Measurements from ENCODE around the gene PLEKHF1. TPM values are rescaled to one million over a fixed set of nuclear protein-coding genes. Genes with fewer than 3 reads are reported as not detected.

Gene PLEKHF1
- total RNA-seq, 1 experiment from 2014 or later: 5.5 TPM

- Histone ChIP-seq H3K36me3 (ENCODE audit: control insufficient read depth in 1 of 2, insufficient read depth in 2 of 2, low read length in 2 of 2) (no peaks in the 10 kb centered on the region), H3K4me3 (replicated peaks in 1 of 2; ENCODE audit: low read depth in 1 of 2, low read length in 2 of 2) (no peak overlapping the region), H4K20me1 (ENCODE audit: insufficient read depth) (no peaks in the 10 kb centered on the region), H3K9me2 (ENCODE audit: insufficient read depth) (no peaks in the 10 kb centered on the region), H3K9me3 (ENCODE audit: control insufficient read depth in 1 of 2, insufficient read depth in 1 of 2, low read depth in 1 of 2, low read length in 2 of 2) (no peaks in the 10 kb centered on the region), H3K9ac (ENCODE audit: low read length) (no peak overlapping the region), H3K4me1 (ENCODE audit: control insufficient read depth in 1 of 2, insufficient read depth in 2 of 2, low read length in 2 of 2) (peaks cover 0 to 4% of the 10 kb centered on the region in 2 experiments; a peak in 1 of 4 replicates), H3K4me2 (ENCODE audit: low read length) (no peak overlapping the region), H3K27me3 (ENCODE audit: insufficient read depth, low read length) (no peaks in the 10 kb centered on the region), H3K79me2 (ENCODE audit: insufficient read depth, low read length) (no peaks in the 10 kb centered on the region), H2AFZ (ENCODE audit: low read depth, low read length, poor library complexity, severe bottlenecking) (no peak overlapping the region), H3K27ac (ENCODE audit: low read depth, low read length) (no peak overlapping the region)
- intact Hi-C loops (cut with micrococcal nuclease): no loop called here
- TF ChIP-seq ATF3 (IDR thresholded peaks at IDR 0.05) (no peak), CBX3 (IDR thresholded peaks at IDR 0.05; ENCODE audit: low read depth) (no peak), ZFX (IDR thresholded peaks at IDR 0.05) (no peak), EGR1 (IDR thresholded peaks at IDR 0.05; ENCODE audit: low read depth) (no peak)
- POLR2A ChIA-PET: no interaction called here
- RAD21 ChIA-PET (ENCODE audit: low non-redundant PET in 1 of 2, low total read pairs in 2 of 2, uncharacterized antibody in 2 of 2, unreplicated experiment in 2 of 2): no interaction called here
- DNase-seq (ENCODE audit: low read depth, low spot score): no peak
- ATAC-seq: no peak
- BruUV-seq (replicated peaks): no TSS peak
- CTCF ChIA-PET: no interaction called here
Measured at GRCh38 chr19:29700498-29700897, 35.2 kb downstream of the PLEKHF1 start.

DNA sequence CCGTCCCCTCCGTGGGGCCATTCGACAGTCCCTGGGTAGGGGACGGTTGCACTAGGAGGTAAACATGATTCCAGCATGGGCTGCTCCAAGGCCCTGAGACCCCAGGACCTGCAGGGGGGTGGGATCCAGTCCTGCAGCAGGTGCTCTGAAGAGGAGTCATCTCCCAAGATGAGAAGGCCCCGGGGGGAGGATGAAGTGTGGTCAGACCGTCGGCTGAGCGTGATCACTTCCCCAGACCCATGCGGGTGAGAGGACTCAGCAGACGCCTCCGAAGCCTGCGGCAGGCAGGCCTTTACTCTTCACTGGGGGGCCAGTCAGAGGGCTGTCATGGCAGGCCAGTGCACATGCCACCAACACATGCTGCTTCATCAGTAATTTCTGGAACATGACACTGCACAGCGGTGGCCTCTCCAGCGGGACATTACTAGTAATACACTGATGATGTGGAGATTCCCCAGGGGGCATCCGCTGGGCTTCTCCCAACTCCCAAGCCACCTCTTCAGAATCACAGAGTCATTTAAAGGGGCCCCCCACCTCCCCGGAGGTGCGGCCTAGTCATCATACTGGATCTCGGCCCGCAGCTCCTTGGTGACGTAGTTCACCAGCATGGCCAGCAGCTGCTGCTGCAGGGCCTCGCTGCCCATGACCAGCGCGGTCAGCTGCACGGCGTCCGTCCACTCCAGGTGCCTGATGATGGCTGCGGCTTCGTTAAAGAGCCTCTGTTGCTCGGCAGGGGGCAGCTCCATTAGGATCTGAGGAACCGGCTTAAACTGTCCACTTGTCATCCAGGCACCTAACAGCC, 37.1 kb downstream of the PLEKHF1 start:
- Histone ChIP-seq H4K20me1 (ENCODE audit: insufficient read depth) (no peaks in the 10 kb centered on the region), H3K79me2 (ENCODE audit: insufficient read depth, low read length) (no peaks in the 10 kb centered on the region), H3K27me3 (ENCODE audit: insufficient read depth, low read length) (no peaks in the 10 kb centered on the region), H2AFZ (ENCODE audit: low read depth, low read length, poor library complexity, severe bottlenecking) (no peak overlapping the region), H3K4me2 (ENCODE audit: low read length) (no peak overlapping the region), H3K4me1 (ENCODE audit: control insufficient read depth in 1 of 2, insufficient read depth in 2 of 2, low read length in 2 of 2) (no peaks in the 10 kb centered on the region), H3K9me3 (ENCODE audit: control insufficient read depth in 1 of 2, insufficient read depth in 1 of 2, low read depth in 1 of 2, low read length in 2 of 2) (no peaks in the 10 kb centered on the region), H3K27ac (ENCODE audit: low read depth, low read length) (no peak overlapping the region), H3K36me3 (ENCODE audit: control insufficient read depth in 1 of 2, insufficient read depth in 2 of 2, low read length in 2 of 2) (no peaks in the 10 kb centered on the region), H3K4me3 (replicated peaks in 1 of 2; ENCODE audit: low read depth in 1 of 2, low read length in 2 of 2) (no peak overlapping the region), H3K9ac (ENCODE audit: low read length) (no peak overlapping the region), H3K9me2 (ENCODE audit: insufficient read depth) (no peaks in the 10 kb centered on the region)
- ChIA-PET RAD21 (ENCODE audit: low non-redundant PET in 1 of 2, low total read pairs in 2 of 2, uncharacterized antibody in 2 of 2, unreplicated experiment in 2 of 2) (no interaction called here), CTCF (no interaction called here), POLR2A (no interaction called here)
- no peak for DNase-seq (ENCODE audit: low read depth, low spot score)
- no peak for ATAC-seq
- intact Hi-C loops (cut with micrococcal nuclease): no loop called here
- no TSS peak for BruUV-seq (replicated peaks)
- TF ChIP-seq FOSL1 (IDR thresholded peaks at IDR 0.05; ENCODE audit: low read depth) (no peak), EZH2phosphoT487 (IDR thresholded peaks at IDR 0.05; ENCODE audit: borderline replicate concordance) (no peak), EZH2 (IDR thresholded peaks at IDR 0.05) (no peak), POLR2AphosphoS5 (IDR thresholded peaks at IDR 0.05; ENCODE audit: low read depth, low read length) (no peak), TCF7L2 (IDR thresholded peaks at IDR 0.05; ENCODE audit: borderline replicate concordance, extremely low read depth, insufficient read depth, insufficient read length) (no peak), ELF1 (IDR thresholded peaks at IDR 0.05; ENCODE audit: borderline replicate concordance, low read depth) (no peak), SP1 (IDR thresholded peaks at IDR 0.05; ENCODE audit: low read depth) (no peak), YY1 (IDR thresholded peaks at IDR 0.05; ENCODE audit: extremely low read depth, insufficient replicate concordance, low read depth, low read length) (no peak), SIN3A (IDR thresholded peaks at IDR 0.05; ENCODE audit: low read depth) (no peak), ATF3 (IDR thresholded peaks at IDR 0.05) (no peak), SRF (IDR thresholded peaks at IDR 0.05; ENCODE audit: low read depth) (no peak), EGR1 (IDR thresholded peaks at IDR 0.05; ENCODE audit: low read depth) (no peak), POLR2A (IDR thresholded peaks at IDR 0.05; ENCODE audit: borderline replicate concordance, extremely low read depth, insufficient read depth, insufficient read length) (no peak), ZNF274 (IDR thresholded peaks at IDR 0.05; ENCODE audit: low read depth, low read length) (no peak)
- TF ChIP-seq, protein P1, sequence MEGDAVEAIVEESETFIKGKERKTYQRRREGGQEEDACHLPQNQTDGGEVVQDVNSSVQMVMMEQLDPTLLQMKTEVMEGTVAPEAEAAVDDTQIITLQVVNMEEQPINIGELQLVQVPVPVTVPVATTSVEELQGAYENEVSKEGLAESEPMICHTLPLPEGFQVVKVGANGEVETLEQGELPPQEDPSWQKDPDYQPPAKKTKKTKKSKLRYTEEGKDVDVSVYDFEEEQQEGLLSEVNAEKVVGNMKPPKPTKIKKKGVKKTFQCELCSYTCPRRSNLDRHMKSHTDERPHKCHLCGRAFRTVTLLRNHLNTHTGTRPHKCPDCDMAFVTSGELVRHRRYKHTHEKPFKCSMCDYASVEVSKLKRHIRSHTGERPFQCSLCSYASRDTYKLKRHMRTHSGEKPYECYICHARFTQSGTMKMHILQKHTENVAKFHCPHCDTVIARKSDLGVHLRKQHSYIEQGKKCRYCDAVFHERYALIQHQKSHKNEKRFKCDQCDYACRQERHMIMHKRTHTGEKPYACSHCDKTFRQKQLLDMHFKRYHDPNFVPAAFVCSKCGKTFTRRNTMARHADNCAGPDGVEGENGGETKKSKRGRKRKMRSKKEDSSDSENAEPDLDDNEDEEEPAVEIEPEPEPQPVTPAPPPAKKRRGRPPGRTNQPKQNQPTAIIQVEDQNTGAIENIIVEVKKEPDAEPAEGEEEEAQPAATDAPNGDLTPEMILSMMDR (IDR thresholded peaks at IDR 0.05 in 2 of 3, conservative IDR thresholded peaks at IDR 0.05 in 1 of 3; ENCODE audit: borderline replicate concordance in 1 of 3, insufficient read depth in 1 of 3, low read depth in 2 of 3, low read length in 2 of 3): no peak
